H9 (cell line): ENCODE results near the gene WDR5. TPM values are rescaled to one million over a fixed set of nuclear protein-coding genes. Genes with fewer than 3 reads are reported as not detected.

ENCODE experiments used
- DNase-seq: peaks from one replicate; pipeline ENCODE4 v3.0.0-alpha.2; 2017
- H2AFZ ChIP-seq: one replicate; pipeline ENCODE4 v1.6.1; 2013; ENCODE audit warnings: mild to moderate bottlenecking, low read length, control low read depth, moderate library complexity
- H2AK5ac ChIP-seq: 2 replicates; pipeline ENCODE4 v1.6.1; 2013; ENCODE audit warnings: low read length, control low read depth, mixed read lengths; ENCODE audit not compliant: insufficient read length
- H2BK120ac ChIP-seq: one replicate; pipeline ENCODE4 v1.6.1; 2013; ENCODE audit warnings: low read depth, mild to moderate bottlenecking, low read length, control low read depth, inconsistent platforms; ENCODE audit not compliant: poor library complexity, severe bottlenecking
- H2BK12ac ChIP-seq: 2 replicates; pipeline ENCODE4 v1.6.1; 2013; ENCODE audit warnings: low read length, control low read depth, mixed read lengths, low read depth; ENCODE audit not compliant: insufficient read length
- H2BK15ac ChIP-seq: 2 replicates; pipeline ENCODE4 v1.6.1; 2013; ENCODE audit warnings: low read depth, low read length, control low read depth
- H2BK20ac ChIP-seq: one replicate; pipeline ENCODE4 v1.6.1; 2013; ENCODE audit warnings: low read depth, mild to moderate bottlenecking, low read length, control low read depth, inconsistent platforms; ENCODE audit not compliant: poor library complexity, severe bottlenecking
- H2BK5ac ChIP-seq: 2 replicates; pipeline ENCODE4 v1.6.1; 2013; ENCODE audit warnings: low read length, control low read depth, mixed read lengths; ENCODE audit not compliant: insufficient read length
- H3K14ac ChIP-seq: 2 replicates; pipeline ENCODE4 v1.6.1; 2013; ENCODE audit warnings: low read length, control low read depth; ENCODE audit not compliant: insufficient read depth
- H3K18ac ChIP-seq: 2 replicates; pipeline ENCODE4 v1.6.1; 2013; ENCODE audit warnings: low read depth, mild to moderate bottlenecking, mixed read lengths, low read length, control low read depth; ENCODE audit not compliant: insufficient read length
- H3K23ac ChIP-seq: 2 replicates; pipeline ENCODE4 v1.6.1; 2013; ENCODE audit warnings: low read length, control low read depth, mixed read lengths, low read depth; ENCODE audit not compliant: insufficient read length
- H3K23me2 ChIP-seq: 2 replicates; pipeline ENCODE4 v1.6.1; 2013; ENCODE audit warnings: low read depth, mild to moderate bottlenecking, mixed read lengths, low read length, control low read depth; ENCODE audit not compliant: insufficient read length, poor library complexity, severe bottlenecking
- H3K27ac ChIP-seq: 2 replicates; pipeline ENCODE4 v1.5.1; 2013; ENCODE audit warnings: low read length, control low read depth, mixed read lengths, low read depth; ENCODE audit not compliant: insufficient read length
- H3K27me3 ChIP-seq: 2 replicates; pipeline ENCODE4 v1.6.1; 2013; ENCODE audit warnings: low read length, control low read depth, inconsistent platforms; ENCODE audit not compliant: insufficient read depth
- H3K4ac ChIP-seq: 2 replicates; pipeline ENCODE4 v1.6.1; 2013; ENCODE audit warnings: low read depth, mild to moderate bottlenecking, control low read depth, inconsistent platforms, low read length, moderate library complexity
- H3K4me1 ChIP-seq: 2 replicates; pipeline ENCODE4 v1.6.1; 2013; ENCODE audit warnings: low read length, control low read depth, inconsistent platforms; ENCODE audit not compliant: insufficient read depth
- H3K4me2 ChIP-seq: 2 replicates; pipeline ENCODE4 v1.6.1; 2013; ENCODE audit warnings: low read length, control low read depth, mixed read lengths; ENCODE audit not compliant: insufficient read length, insufficient read depth
- H3K56ac ChIP-seq: 2 replicates; pipeline ENCODE4 v1.6.1; 2013; ENCODE audit warnings: low read depth, mild to moderate bottlenecking, mixed read lengths, low read length, control low read depth; ENCODE audit not compliant: insufficient read length
- H3K79me1 ChIP-seq: 2 replicates; pipeline ENCODE4 v1.6.1; 2013; ENCODE audit warnings: low read depth, mild to moderate bottlenecking, moderate library complexity, low read length, control low read depth, inconsistent platforms; ENCODE audit not compliant: insufficient read depth, poor library complexity, severe bottlenecking
- H3K79me2 ChIP-seq: 2 replicates; pipeline ENCODE4 v1.6.1; 2013; ENCODE audit warnings: low read length, control low read depth, inconsistent platforms; ENCODE audit not compliant: insufficient read depth
- H3K9ac ChIP-seq: 2 replicates; pipeline ENCODE4 v1.6.1; 2013; ENCODE audit warnings: low read length, control low read depth, mixed read lengths; ENCODE audit not compliant: insufficient read length; ENCODE audit errors: extremely low read depth
- H3K9me3 ChIP-seq: one replicate; pipeline ENCODE4 v1.6.1; 2013; ENCODE audit warnings: low read depth, low read length, inconsistent platforms; ENCODE audit not compliant: control insufficient read depth
- H3T11ph ChIP-seq: one replicate; pipeline ENCODE4 v1.6.1; 2013; ENCODE audit warnings: mild to moderate bottlenecking, low read length, control low read depth, inconsistent platforms
- H4K20me1 ChIP-seq: one replicate; pipeline ENCODE4 v1.6.1; 2013; ENCODE audit not compliant: control insufficient read depth, insufficient read length, insufficient read depth
- H4K5ac ChIP-seq: 2 replicates; pipeline ENCODE4 v1.6.1; 2013; ENCODE audit warnings: low read depth, mild to moderate bottlenecking, mixed read lengths, low read length, control low read depth; ENCODE audit not compliant: insufficient read length
- H4K8ac ChIP-seq: replicated peaks from 2 replicates; pipeline ENCODE4 v1.6.1; 2013; ENCODE audit warnings: low read length, control low read depth, mixed read lengths, low read depth; ENCODE audit not compliant: insufficient read length
- H4K91ac ChIP-seq: 2 replicates; pipeline ENCODE4 v1.6.1; 2013; ENCODE audit warnings: low read depth, mild to moderate bottlenecking, moderate library complexity, mixed read lengths, low read length, control low read depth; ENCODE audit not compliant: insufficient read length
- H3K27ac Mint-ChIP-seq, 3 experiments: 2 replicates in 2 of 3; 3 replicates in 1 of 3; pipeline ENCODE4 v1.8.0; 2020 to 2021; ENCODE audit warnings: mixed read lengths in 3 of 3, mild to moderate bottlenecking in 1 of 3, moderate library complexity in 1 of 3
- H3K27me3 Mint-ChIP-seq: 2 replicates; pipeline ENCODE4 v1.8.0; 2021; ENCODE audit warnings: low read depth, mild to moderate bottlenecking, moderate library complexity, mixed read lengths
- H3K36me3 Mint-ChIP-seq, 3 experiments: 2 replicates in 2 of 3; 3 replicates in 1 of 3; pipeline ENCODE4 v1.8.0; 2020 to 2021; ENCODE audit warnings: low read depth in 3 of 3, mixed read lengths in 3 of 3; ENCODE audit not compliant: insufficient read depth in 1 of 3
- H3K4me1 Mint-ChIP-seq, 2 experiments: 2 replicates each; pipeline ENCODE4 v1.8.0; 2020; ENCODE audit warnings: mixed read lengths in 2 of 2
- H3K4me3 Mint-ChIP-seq, 2 experiments: 2 replicates in 1 of 2; 3 replicates in 1 of 2; pipeline ENCODE4 v1.8.0; 2020 to 2021; ENCODE audit warnings: mild to moderate bottlenecking in 2 of 2, mixed read lengths in 2 of 2, moderate library complexity in 1 of 2
- H3K9me3 Mint-ChIP-seq, 2 experiments: 2 replicates in 1 of 2; 3 replicates in 1 of 2; pipeline ENCODE4 v1.8.0; 2020; ENCODE audit warnings: mild to moderate bottlenecking in 2 of 2, mixed read lengths in 2 of 2, moderate library complexity in 1 of 2
- WGBS: extraction: QIAGEN DNeasy Blood & Tissue Kit; methylation state at CpG from one replicate; pipeline ENCODE4 v1.1.7; 2013; ENCODE audit warnings: missing lambda C conversion rate, low lambda C conversion rate, mixed read lengths; ENCODE audit not compliant: insufficient read length; ENCODE audit errors: extremely low coverage; 5-methylcytosine and 5-hydroxymethylcytosine counted together
- total RNA-seq: library from RNA; stranded (reverse); gene quantifications from 2 replicates; pipeline ENCODE4 v1.2.1, GENCODE V29; 2021
- TF ChIP-seq, protein P1 (sequence below): fragments of 200-600 bp; sonication (generic); conservative IDR thresholded peaks from 3 replicates; pipeline ENCODE4 v1.8.0; 2021; ENCODE audit warnings: antibody characterized with exemption, mild to moderate bottlenecking

The WDR5 gene
- total RNA-seq, 1 experiment from 2014 or later, result 72.3 TPM

- Histone ChIP-seq H3K4me1 (peaks cover 3% of the 10 kb centered on the region; the same call in 1 of the 2 replicates), H4K5ac (no peak overlapping the region), H3K9me3 (no peaks in the 10 kb centered on the region), H4K20me1 (no peaks in the 10 kb centered on the region), H4K91ac (no peak overlapping the region), H2AK5ac (no peak overlapping the region), H2BK5ac (no peak overlapping the region), H3K79me1 (no peaks in the 10 kb centered on the region), H2BK120ac (no peak overlapping the region), H3K56ac (no peak overlapping the region), H3K79me2 (no peaks in the 10 kb centered on the region), H4K8ac (no peak overlapping the region), H3K23me2 (no peaks in the 10 kb centered on the region), H2BK15ac (no peak overlapping the region), H3T11ph (no peak overlapping the region), H2AFZ (no peak overlapping the region), H2BK12ac (no peak overlapping the region), H3K23ac (no peak overlapping the region), H3K4ac (no peak overlapping the region), H3K4me2 (no peak overlapping the region), H2BK20ac (no peak overlapping the region), H3K27ac (no peak overlapping the region), H3K18ac (no peak overlapping the region), H3K14ac (peak overlapping the region; percentile 43; the same call in 1 of the 2 replicates), H3K27me3 (no peaks in the 10 kb centered on the region), H3K9ac (no peak overlapping the region)
- H3K4me3 Mint-ChIP-seq, result no peak overlapping the region
- H3K27ac Mint-ChIP-seq, result peak overlapping the region in 1 of 3 experiments; percentile 75; a peak in 1 of 7 replicates
- H3K36me3 Mint-ChIP-seq, result peaks cover 13 to 24% (median 22%) of the 10 kb centered on the region in 3 experiments
- 0 out of 4 replicates have a peak, but pooled peaks cover 0 to 2% of the 10 kb centered on the region in 2 experiments for H3K4me1 Mint-ChIP-seq
- TF ChIP-seq, protein P1, sequence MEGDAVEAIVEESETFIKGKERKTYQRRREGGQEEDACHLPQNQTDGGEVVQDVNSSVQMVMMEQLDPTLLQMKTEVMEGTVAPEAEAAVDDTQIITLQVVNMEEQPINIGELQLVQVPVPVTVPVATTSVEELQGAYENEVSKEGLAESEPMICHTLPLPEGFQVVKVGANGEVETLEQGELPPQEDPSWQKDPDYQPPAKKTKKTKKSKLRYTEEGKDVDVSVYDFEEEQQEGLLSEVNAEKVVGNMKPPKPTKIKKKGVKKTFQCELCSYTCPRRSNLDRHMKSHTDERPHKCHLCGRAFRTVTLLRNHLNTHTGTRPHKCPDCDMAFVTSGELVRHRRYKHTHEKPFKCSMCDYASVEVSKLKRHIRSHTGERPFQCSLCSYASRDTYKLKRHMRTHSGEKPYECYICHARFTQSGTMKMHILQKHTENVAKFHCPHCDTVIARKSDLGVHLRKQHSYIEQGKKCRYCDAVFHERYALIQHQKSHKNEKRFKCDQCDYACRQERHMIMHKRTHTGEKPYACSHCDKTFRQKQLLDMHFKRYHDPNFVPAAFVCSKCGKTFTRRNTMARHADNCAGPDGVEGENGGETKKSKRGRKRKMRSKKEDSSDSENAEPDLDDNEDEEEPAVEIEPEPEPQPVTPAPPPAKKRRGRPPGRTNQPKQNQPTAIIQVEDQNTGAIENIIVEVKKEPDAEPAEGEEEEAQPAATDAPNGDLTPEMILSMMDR, result peak; percentile 47
- H3K9me3 Mint-ChIP-seq, result peaks cover 9 to 15% of the 10 kb centered on the region in 2 experiments
- WGBS, result no CpG with 5 or more reads among the region's 80 CpGs
- peak; percentile 56 for DNase-seq
- H3K27me3 Mint-ChIP-seq, result peaks cover 9% of the 10 kb centered on the region
Observed at GRCh38 chr9:134163371-134164196, 27.7 kb downstream of the WDR5 start.
